Panc1 (cell line): ENCODE results near the gene CORO2A. TPM values are rescaled to one million over a fixed set of nuclear protein-coding genes. Genes with fewer than 3 reads are reported as not detected.

Source experiments
- ATAC-seq: fragments of 200-7000 bp; cut with Tn5 transposase; 2 replicates; pipeline ENCODE4 v1.9.1; 2020; ENCODE audit warnings: mild to moderate bottlenecking, moderate library complexity
- Bru-seq: library from RNA; stranded (reverse); fragments of 400-500 nt; gene quantifications from one replicate; lab custom pipeline; 2021; lab: Mats Ljungman, UMichigan
- BruChase-seq, 2 experiments: library from RNA; stranded (reverse); fragments of 400-500 nt; gene quantifications; one replicate each; lab custom pipeline; 2021; lab: Mats Ljungman, UMichigan
- BruUV-seq: library from RNA; stranded (reverse); fragments of 400-500 nt; replicated peaks from 2 replicates; lab custom pipeline; 2021; lab: Mats Ljungman, UMichigan
- CTCF ChIA-PET: fragments of 300-600 bp; sonication (Branson Sonifier 250); formaldehyde crosslinking; loops from one replicate; lab custom pipeline; 2022; ENCODE audit warnings: antibody characterized with exemption; lab: Charles Lee
- POLR2A ChIA-PET: fragments of 300-600 bp; sonication (Branson Sonifier 250); formaldehyde crosslinking; loops from one replicate; lab custom pipeline; 2022; ENCODE audit warnings: antibody characterized with exemption; lab: Charles Lee
- DNase-seq: peaks from one replicate; pipeline ENCODE4 v3.0.0-alpha.2; 2010; ENCODE audit warnings: low read depth, low spot score
- H3K27ac ChIP-seq: 2 replicates; pipeline ENCODE4 v1.5.1; 2011; ENCODE audit warnings: mild to moderate bottlenecking, low read length, inconsistent platforms
- H3K27me3 ChIP-seq: fragments of 200-500 bp; sonication (Bioruptor generic); 2 replicates; pipeline ENCODE4 v1.6.0; 2014; ENCODE audit warnings: low read length, inconsistent platforms; ENCODE audit not compliant: control insufficient read depth, insufficient read depth
- H3K36me3 ChIP-seq: fragments of 200-500 bp; sonication (Bioruptor generic); 2 replicates; pipeline ENCODE4 v1.5.1; 2014; ENCODE audit warnings: inconsistent platforms, mild to moderate bottlenecking, low read length, moderate library complexity; ENCODE audit not compliant: control insufficient read depth, insufficient read depth
- H3K4me1 ChIP-seq: 2 replicates; pipeline ENCODE4 v1.5.1; 2011; ENCODE audit warnings: inconsistent platforms, mild to moderate bottlenecking, low read length, moderate library complexity; ENCODE audit not compliant: control insufficient read depth, insufficient read depth
- H3K4me3 ChIP-seq, 2 experiments: 2 replicates each; pipeline ENCODE4 v1.5.1; 2011 to 2012; ENCODE audit warnings: low read depth in 2 of 2, low read length in 2 of 2, mild to moderate bottlenecking in 2 of 2, inconsistent platforms in 1 of 2, moderate library complexity in 1 of 2
- H3K9me3 ChIP-seq: fragments of 200-500 bp; sonication (Bioruptor generic); 2 replicates; pipeline ENCODE4 v1.5.1; 2014; ENCODE audit warnings: low read depth, mild to moderate bottlenecking, inconsistent platforms, low read length, moderate library complexity; ENCODE audit not compliant: control insufficient read depth, insufficient read depth
- POLR2AphosphoS5 ChIP-seq: IDR thresholded peaks from 2 replicates; pipeline ENCODE4 v1.6.1; 2012; ENCODE audit warnings: mild to moderate bottlenecking, low read depth, low read length, moderate library complexity
- REST ChIP-seq, 2 experiments: IDR thresholded peaks; 2 replicates each; pipeline ENCODE4 v1.6.1; 2011 to 2012; ENCODE audit warnings: low read depth in 2 of 2, control low read depth in 1 of 2, low read length in 1 of 2, mild to moderate bottlenecking in 1 of 2, moderate library complexity in 1 of 2; ENCODE audit not compliant: insufficient read depth in 1 of 2
- SIN3A ChIP-seq: IDR thresholded peaks from 2 replicates; pipeline ENCODE4 v1.6.1; 2012; ENCODE audit warnings: low read depth, mild to moderate bottlenecking, low read length, moderate library complexity, borderline replicate concordance; ENCODE audit not compliant: insufficient read depth
- TCF7L2 ChIP-seq: IDR thresholded peaks from 2 replicates; pipeline ENCODE4 v1.6.1; 2011; ENCODE audit warnings: mild to moderate bottlenecking, low read depth, low read length, inconsistent platforms
- in situ Hi-C: cut with HindIII; loops from 2 replicates; pipeline ENCODE4 v1.10.0; 2016; ENCODE audit warnings: low sequenced_read_pairs, low pct_unique_long_range_greater_than_20kb
- intact Hi-C: fragments of 100-400 bp; cut with micrococcal nuclease; formaldehyde crosslinking; loops from one replicate; pipeline ENCODE4 v1.10.0; 2022; ENCODE audit not compliant: unreplicated experiment
- long read RNA-seq: library from polyadenylated mRNA; unstranded; transcript quantifications from one replicate; pipeline ENCODE4 v2.0.0, GENCODE V29; 2021; ENCODE audit not compliant: unreplicated experiment
- polyA plus RNA-seq: library from polyadenylated mRNA; unstranded; fragments of >200 nt; gene quantifications from one replicate; pipeline ENCODE4 v1.2.1, GENCODE V29; 2012; ENCODE audit warnings: missing spikeins; ENCODE audit not compliant: insufficient read length
- total RNA-seq: library from RNA; stranded (reverse); gene quantifications from one replicate; pipeline ENCODE4 v1.2.1, GENCODE V29; 2021; ENCODE audit not compliant: unreplicated experiment
- TF ChIP-seq, protein P1 (sequence below): fragments of 450-650 bp; IDR thresholded peaks from 2 replicates; pipeline ENCODE4 v1.5.1; 2017; ENCODE audit warnings: mild to moderate bottlenecking

Gene CORO2A, protein sequence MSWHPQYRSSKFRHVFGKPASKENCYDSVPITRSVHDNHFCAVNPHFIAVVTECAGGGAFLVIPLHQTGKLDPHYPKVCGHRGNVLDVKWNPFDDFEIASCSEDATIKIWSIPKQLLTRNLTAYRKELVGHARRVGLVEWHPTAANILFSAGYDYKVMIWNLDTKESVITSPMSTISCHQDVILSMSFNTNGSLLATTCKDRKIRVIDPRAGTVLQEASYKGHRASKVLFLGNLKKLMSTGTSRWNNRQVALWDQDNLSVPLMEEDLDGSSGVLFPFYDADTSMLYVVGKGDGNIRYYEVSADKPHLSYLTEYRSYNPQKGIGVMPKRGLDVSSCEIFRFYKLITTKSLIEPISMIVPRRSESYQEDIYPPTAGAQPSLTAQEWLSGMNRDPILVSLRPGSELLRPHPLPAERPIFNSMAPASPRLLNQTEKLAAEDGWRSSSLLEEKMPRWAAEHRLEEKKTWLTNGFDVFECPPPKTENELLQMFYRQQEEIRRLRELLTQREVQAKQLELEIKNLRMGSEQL
- 2.0 TPM for total RNA-seq
- 3.3 TPM for polyA plus RNA-seq
- Bru-seq, nascent RNA = percentile 38 among the genes with signal in this experiment
- percentile 34 among the genes with signal in this experiment for BruChase-seq, experiment 1, labeled RNA remaining after a 2-hour chase
- BruChase-seq, experiment 2, labeled RNA remaining after a 6-hour chase = percentile 37 among the genes with signal in this experiment
- long read RNA-seq, full-length matches to known transcripts = 6 of 13 reads
- long read RNA-seq, partial matches to known transcripts = 1 of 13 reads
- long read RNA-seq, other reads (novel, unspliced or antisense) = 6 of 13 reads

DNA sequence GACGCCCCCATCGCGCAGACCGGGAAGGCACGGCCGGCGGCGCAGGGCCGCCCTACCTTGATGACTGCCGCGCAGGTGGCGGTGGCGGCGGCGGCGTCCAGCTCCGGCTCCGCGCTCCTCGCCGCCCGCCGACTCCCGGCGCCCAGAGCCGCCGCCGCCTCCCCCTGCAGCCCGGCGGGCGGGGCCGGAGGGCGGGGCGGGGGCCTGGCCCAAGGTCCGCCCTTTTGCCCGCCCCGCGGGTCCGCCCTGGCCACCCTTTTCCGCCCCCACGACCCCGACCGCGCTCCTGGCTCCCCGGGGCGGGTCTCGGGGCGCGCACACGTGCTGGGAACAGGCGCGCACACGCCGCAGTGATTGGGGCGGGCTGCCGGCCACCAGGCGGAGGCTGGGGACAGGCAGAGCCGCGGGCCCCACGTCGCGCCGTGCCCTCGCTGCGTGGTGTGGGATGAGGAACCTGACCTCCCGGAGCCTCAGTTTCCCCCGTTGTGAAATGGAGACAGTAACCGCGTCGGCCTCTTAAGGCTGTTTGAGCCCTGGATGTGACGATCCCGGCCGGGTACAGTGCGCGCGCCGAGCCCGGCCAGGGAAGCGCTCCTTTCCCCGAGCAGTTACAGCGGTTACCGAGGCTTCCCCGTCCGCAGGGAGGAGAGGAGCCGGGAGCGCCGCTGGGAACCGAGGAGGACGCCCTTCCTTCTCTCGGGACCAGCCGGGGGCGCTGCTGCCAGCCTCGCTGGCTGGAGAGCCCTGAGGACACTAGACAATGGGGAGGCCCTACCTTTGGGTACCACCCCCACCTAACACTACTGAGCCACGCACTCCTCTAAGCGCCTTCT lies at the start of gene CORO2A:
CORO2A (minus strand) TSS at position 135 of the 833 bp plus-strand sequence. CDS start 34,977 bp downstream, outside the sequence.
- DNase-seq = no peak
- intact Hi-C loops (loop anchor here (10.0 kb wide), 1 partner anchor 78 kb away; the partner anchor contains the start of gene TRIM14), in situ Hi-C loops (no loop called here)
- H3K9me3 ChIP-seq = no peaks in the 10 kb centered on the region
- TF ChIP-seq, protein P1, sequence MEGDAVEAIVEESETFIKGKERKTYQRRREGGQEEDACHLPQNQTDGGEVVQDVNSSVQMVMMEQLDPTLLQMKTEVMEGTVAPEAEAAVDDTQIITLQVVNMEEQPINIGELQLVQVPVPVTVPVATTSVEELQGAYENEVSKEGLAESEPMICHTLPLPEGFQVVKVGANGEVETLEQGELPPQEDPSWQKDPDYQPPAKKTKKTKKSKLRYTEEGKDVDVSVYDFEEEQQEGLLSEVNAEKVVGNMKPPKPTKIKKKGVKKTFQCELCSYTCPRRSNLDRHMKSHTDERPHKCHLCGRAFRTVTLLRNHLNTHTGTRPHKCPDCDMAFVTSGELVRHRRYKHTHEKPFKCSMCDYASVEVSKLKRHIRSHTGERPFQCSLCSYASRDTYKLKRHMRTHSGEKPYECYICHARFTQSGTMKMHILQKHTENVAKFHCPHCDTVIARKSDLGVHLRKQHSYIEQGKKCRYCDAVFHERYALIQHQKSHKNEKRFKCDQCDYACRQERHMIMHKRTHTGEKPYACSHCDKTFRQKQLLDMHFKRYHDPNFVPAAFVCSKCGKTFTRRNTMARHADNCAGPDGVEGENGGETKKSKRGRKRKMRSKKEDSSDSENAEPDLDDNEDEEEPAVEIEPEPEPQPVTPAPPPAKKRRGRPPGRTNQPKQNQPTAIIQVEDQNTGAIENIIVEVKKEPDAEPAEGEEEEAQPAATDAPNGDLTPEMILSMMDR = no peak
- no peak for TF ChIP-seq TCF7L2
- TF ChIP-seq POLR2AphosphoS5 = no peak
- CTCF ChIA-PET = interaction anchor here (0.7 kb wide), 1 partner anchor 108 kb away, joined by 3 read pairs; no protein-coding TSS in a partner anchor
- no peaks in the 10 kb centered on the region; the same call in 1 of the 2 replicates for H3K4me1 ChIP-seq
- ATAC-seq = peak; percentile 88
- H3K27me3 ChIP-seq = no peaks in the 10 kb centered on the region
- POLR2A ChIA-PET = no interaction called here
- H3K4me3 ChIP-seq = peak within 1 kb of the TSS; percentile 56 to 58
- H3K36me3 ChIP-seq = no peaks in the 10 kb centered on the region
- no TSS peak for BruUV-seq
- H3K27ac ChIP-seq = peak within 1 kb of the TSS; percentile 12; the same call in 1 of the 2 replicates

- Histone ChIP-seq H3K36me3 (no peaks in the 10 kb centered on the region), H3K9me3 (no peaks in the 10 kb centered on the region), H3K27me3 (no peaks in the 10 kb centered on the region), H3K4me3 (no peak overlapping the region), H3K4me1 (no peaks in the 10 kb centered on the region), H3K27ac (no peak overlapping the region)
- ATAC-seq = no peak
- no peak for DNase-seq
- intact Hi-C loops = no loop called here
- ChIA-PET POLR2A (no interaction called here), CTCF (no interaction called here)
- in situ Hi-C loops = no loop called here
- no TSS peak for BruUV-seq
- TF ChIP-seq SIN3A (no peak), REST (IDR thresholded peaks at IDR 0.05; ENCODE audit: insufficient read depth in 1 of 2, low read depth in 2 of 2, low read length in 1 of 2) (no peak), TCF7L2 (no peak), POLR2AphosphoS5 (no peak)
- TF ChIP-seq, protein P1 = no peak
Measured at GRCh38 chr9:98241357-98242300, 49.2 kb upstream of the CORO2A start.
